Activated naive CD4-positive, alpha-beta T cell treated with anti-CD3 and anti-CD28 coated beads, Interleukin-2, amount 10 ng/mL, durations not matched to agents 7 days and 5 days (primary cell): ENCODE data around the gene RPRD1A.
"Not testable (repeated sequence)": the region's sequence is repeated elsewhere in the genome, so short reads cannot be mapped to it uniquely, and the experiment has no call there.

Experiments
- CTCF ChIA-PET: fragments of 350-600 bp; sonication (Branson Sonifier 250); formaldehyde crosslinking; loops from one replicate; lab custom pipeline; 2021; ENCODE audit warnings: antibody characterized with exemption; lab: Charles Lee
- DNase-seq: peaks from one replicate; pipeline ENCODE4 v3.0.0-alpha.2; 2020
- H3K27ac Mint-ChIP-seq: one replicate; pipeline ENCODE4 v1.8.0; 2021; ENCODE audit warnings: mild to moderate bottlenecking, moderate library complexity, mixed read lengths
- H3K27me3 Mint-ChIP-seq: one replicate; pipeline ENCODE4 v1.8.0; 2021; ENCODE audit warnings: mild to moderate bottlenecking, mixed read lengths
- H3K36me3 Mint-ChIP-seq: one replicate; pipeline ENCODE4 v1.8.0; 2021; ENCODE audit warnings: mixed read lengths
- H3K4me1 Mint-ChIP-seq: one replicate; pipeline ENCODE4 v1.8.0; 2021; ENCODE audit warnings: mixed read lengths
- H3K4me3 Mint-ChIP-seq: one replicate; pipeline ENCODE4 v1.8.0; 2021; ENCODE audit warnings: mild to moderate bottlenecking, moderate library complexity, mixed read lengths
- H3K9me3 Mint-ChIP-seq: one replicate; pipeline ENCODE4 v1.8.0; 2021; ENCODE audit warnings: mixed read lengths

RPRD1A gene

DNA sequence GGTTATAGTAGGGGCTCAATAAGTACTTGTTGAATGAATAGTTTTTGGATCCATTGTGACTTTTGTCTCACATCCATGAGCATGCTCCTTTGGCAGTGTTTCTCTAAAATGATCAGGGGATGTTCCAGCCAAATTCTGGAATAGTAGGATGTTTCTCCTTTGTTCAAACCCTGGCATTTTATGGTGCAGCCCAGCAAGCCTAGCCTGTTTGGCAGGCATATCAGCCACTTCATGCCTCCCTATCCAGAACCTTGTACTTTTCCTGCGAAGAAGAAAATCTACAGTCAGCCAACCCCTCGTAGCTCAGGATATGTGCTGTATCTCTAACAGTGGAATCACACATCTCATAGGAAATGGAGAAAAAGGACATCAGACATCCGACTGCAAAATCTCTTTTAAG lies 27.1 kb upstream of the RPRD1A start:
- H3K27ac Mint-ChIP-seq = no peak overlapping the region
- H3K36me3 Mint-ChIP-seq = no peaks in the 10 kb centered on the region
- CTCF ChIA-PET = interaction anchor here (1.1 to 6.8 kb wide), 3 partner anchors 77 to 337 kb away, joined by 3 to 76 read pairs (median 14); no protein-coding TSS in a partner anchor
- no peaks in the 10 kb centered on the region for H3K9me3 Mint-ChIP-seq
- H3K4me3 Mint-ChIP-seq = no peak overlapping the region
- no peak for DNase-seq
- peaks cover 7% of the 10 kb centered on the region for H3K4me1 Mint-ChIP-seq
- H3K27me3 Mint-ChIP-seq = peaks cover 4% of the 10 kb centered on the region

DNA sequence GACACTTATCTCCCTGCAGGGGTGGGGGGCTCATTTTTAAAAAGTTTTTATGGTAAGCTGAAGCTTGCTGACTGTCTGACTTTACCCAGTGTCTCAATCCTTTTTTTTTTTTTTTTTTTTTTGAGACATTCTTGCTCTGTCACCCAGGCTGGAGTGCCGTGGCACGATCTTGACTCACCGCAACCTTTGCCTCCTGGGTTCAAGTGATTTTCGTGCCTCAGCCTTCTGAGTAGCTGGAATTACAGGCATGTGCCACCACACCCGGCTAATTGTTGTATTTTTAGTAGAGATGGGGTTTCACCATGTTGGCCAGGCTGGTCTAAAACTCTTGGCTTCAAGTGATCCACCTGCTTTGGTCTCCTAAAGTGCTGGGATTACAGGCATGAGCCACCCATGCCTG lies 24.8 kb upstream of the RPRD1A start:
- not testable (repeated sequence) for H3K4me3 Mint-ChIP-seq, H3K27me3 Mint-ChIP-seq, H3K27ac Mint-ChIP-seq, H3K36me3 Mint-ChIP-seq, H3K9me3 Mint-ChIP-seq, H3K4me1 Mint-ChIP-seq, DNase-seq
- CTCF ChIA-PET = interaction anchor here (0.7 to 1.9 kb wide), 2 partner anchors 14 to 73 kb away, joined by 3 to 4 read pairs; no protein-coding TSS in a partner anchor

DNA sequence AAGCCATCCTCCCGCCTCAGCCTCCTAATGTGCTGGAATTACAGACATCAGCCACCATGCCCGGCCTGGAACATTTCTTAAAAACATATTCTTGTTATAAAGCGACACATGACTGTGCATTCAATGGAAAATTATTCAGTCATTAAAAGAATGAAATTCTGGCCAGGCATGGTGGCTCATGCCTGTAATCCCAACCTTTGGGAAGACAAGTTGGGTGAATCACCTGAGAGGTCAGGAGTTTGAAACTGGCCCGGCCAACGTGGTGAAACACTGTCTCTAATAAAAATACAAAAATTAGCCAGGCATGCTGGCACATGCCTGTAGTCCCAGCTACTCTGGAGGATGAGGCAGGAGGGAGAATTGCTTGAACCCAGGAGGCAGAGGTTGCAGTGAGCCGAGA lies 21.6 kb upstream of the RPRD1A start:
- Mint-ChIP-seq H3K4me3 (no peak overlapping the region), H3K36me3 (no peaks in the 10 kb centered on the region), H3K9me3 (no peaks in the 10 kb centered on the region), H3K27ac (no peak overlapping the region), H3K4me1 (peaks cover 10% of the 10 kb centered on the region), H3K27me3 (no peaks in the 10 kb centered on the region)
- no peak for DNase-seq
- CTCF ChIA-PET = no interaction called here

DNA sequence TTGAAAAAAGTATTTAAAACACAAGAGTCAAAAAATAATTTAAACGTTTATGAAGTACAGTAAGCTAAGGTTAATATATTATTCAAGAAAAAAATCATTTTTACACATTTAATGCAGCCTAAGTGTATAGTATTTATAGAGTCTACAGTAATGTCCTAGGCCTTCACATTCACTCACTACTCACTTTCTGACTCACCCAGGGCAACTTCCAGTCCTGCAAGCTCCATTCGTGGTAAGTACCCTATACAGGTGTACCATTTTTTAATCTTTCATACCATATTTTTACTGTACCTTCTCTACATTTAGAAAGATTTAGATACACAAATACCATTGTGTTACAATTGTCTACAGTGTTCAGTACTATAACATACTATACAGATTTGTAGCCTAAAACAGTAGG lies 20.9 kb upstream of the RPRD1A start:
- Mint-ChIP-seq H3K27me3 (no peaks in the 10 kb centered on the region), H3K9me3 (no peaks in the 10 kb centered on the region), H3K36me3 (no peaks in the 10 kb centered on the region), H3K4me1 (peaks cover 15% of the 10 kb centered on the region), H3K4me3 (no peak overlapping the region), H3K27ac (no peak overlapping the region)
- no peak for DNase-seq
- CTCF ChIA-PET = no interaction called here

DNA sequence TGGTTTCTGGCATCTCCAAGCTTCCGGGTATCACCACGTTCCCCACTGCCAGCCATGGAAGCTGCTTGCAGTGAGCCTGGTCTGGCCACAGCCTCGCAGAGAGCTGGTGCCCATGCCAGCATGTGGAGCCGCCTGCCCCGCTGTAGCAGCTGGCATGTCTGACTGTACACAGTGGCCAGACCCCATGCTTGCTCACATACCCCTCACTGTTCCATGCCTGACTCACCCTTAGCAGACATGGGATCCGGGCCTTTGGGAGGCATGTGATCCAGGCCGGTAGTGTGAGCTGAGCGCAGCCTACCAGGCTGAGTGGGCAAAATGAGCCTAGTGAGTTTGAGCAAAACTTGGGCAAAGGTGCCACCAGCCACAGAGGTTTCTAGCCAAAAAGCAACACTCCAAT lies 18.8 kb upstream of the RPRD1A start:
- no peaks in the 10 kb centered on the region for H3K36me3 Mint-ChIP-seq
- no peak for DNase-seq
- no peak overlapping the region for H3K4me3 Mint-ChIP-seq
- H3K27ac Mint-ChIP-seq = no peak overlapping the region
- H3K4me1 Mint-ChIP-seq = peaks cover 16% of the 10 kb centered on the region
- H3K27me3 Mint-ChIP-seq = no peaks in the 10 kb centered on the region
- CTCF ChIA-PET = interaction anchor here (1.5 kb wide), 1 partner anchor 10 kb away, joined by 12 read pairs; no protein-coding TSS in a partner anchor
- H3K9me3 Mint-ChIP-seq = peaks cover 1% of the 10 kb centered on the region

DNA sequence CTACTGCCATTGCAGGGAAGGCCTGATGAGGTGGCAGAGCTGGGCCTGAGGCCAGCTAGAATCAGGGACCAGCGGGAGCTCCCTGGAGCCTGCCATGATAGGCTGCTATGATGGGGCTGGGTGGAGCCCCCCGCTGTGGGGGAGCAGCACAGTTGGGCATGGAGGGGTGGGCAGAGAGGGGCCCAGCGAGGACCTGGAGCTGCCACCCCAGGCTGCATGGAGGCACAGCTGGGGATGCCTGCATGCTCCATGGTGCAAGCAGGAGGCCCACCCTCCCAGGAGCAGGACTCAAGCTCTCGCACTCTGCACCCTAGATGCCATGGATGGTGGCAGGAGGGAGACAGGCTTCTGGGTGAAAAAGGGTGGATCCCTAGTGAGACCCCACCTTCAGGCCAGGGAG lies 17.8 kb upstream of the RPRD1A start:
- no peak overlapping the region for H3K4me3 Mint-ChIP-seq
- DNase-seq = no peak
- no peaks in the 10 kb centered on the region for H3K36me3 Mint-ChIP-seq
- peaks cover 3% of the 10 kb centered on the region for H3K27me3 Mint-ChIP-seq
- CTCF ChIA-PET = interaction anchor here (1.5 kb wide), 1 partner anchor 11 kb away, joined by 12 read pairs; no protein-coding TSS in a partner anchor
- H3K4me1 Mint-ChIP-seq = peaks cover 16% of the 10 kb centered on the region
- peaks cover 5% of the 10 kb centered on the region for H3K9me3 Mint-ChIP-seq
- H3K27ac Mint-ChIP-seq = no peak overlapping the region

DNA sequence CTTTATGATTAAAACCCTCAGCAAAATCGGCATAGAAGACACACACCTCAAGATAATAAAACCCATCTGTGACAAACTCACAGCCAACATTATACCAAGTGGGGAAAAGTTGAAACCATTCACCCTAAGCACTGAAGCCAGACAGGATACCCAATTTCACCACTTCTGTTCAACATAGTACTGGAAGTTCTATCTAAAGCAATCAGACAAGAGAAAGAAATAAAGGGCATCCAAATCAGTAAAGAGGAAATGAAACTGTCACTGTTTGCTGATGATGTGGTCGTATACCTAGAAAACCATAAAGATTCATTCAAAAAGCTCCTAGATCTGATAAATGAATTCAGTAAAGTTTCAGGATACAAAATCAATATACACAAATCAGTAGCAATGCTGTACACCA lies 16.4 kb upstream of the RPRD1A start:
- Mint-ChIP-seq H3K27ac (no peak overlapping the region), H3K36me3 (no peaks in the 10 kb centered on the region), H3K27me3 (peaks cover 14% of the 10 kb centered on the region), H3K4me1 (peaks cover 16% of the 10 kb centered on the region), H3K4me3 (no peak overlapping the region), H3K9me3 (peaks cover 9% of the 10 kb centered on the region)
- no peak for DNase-seq
- CTCF ChIA-PET = no interaction called here

DNA sequence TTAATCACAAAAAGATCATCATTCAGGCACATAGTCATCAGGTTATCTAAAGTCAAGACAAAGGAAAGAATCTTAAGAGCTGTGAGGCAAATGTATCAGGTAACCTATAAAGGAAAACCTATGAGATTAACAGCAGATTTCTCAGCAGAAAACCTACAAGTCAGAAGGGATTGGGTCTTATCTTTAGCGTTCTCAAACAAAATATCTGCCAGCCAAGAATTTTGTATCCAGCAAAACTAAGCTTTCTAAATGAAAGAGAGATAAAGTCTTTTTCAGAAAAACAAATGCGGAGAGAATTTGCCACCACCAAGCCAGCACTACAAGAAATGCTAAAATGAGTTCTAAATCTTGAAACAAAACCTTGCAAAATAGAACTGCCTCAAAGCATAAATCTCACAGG lies 13.8 kb upstream of the RPRD1A start:
- DNase-seq, H3K36me3 Mint-ChIP-seq, CTCF ChIA-PET, H3K27ac Mint-ChIP-seq, H3K4me3 Mint-ChIP-seq: not testable (repeated sequence)
- peaks cover 15% of the 10 kb centered on the region for H3K27me3 Mint-ChIP-seq
- H3K4me1 Mint-ChIP-seq = peaks cover 16% of the 10 kb centered on the region
- peaks cover 12% of the 10 kb centered on the region for H3K9me3 Mint-ChIP-seq

DNA sequence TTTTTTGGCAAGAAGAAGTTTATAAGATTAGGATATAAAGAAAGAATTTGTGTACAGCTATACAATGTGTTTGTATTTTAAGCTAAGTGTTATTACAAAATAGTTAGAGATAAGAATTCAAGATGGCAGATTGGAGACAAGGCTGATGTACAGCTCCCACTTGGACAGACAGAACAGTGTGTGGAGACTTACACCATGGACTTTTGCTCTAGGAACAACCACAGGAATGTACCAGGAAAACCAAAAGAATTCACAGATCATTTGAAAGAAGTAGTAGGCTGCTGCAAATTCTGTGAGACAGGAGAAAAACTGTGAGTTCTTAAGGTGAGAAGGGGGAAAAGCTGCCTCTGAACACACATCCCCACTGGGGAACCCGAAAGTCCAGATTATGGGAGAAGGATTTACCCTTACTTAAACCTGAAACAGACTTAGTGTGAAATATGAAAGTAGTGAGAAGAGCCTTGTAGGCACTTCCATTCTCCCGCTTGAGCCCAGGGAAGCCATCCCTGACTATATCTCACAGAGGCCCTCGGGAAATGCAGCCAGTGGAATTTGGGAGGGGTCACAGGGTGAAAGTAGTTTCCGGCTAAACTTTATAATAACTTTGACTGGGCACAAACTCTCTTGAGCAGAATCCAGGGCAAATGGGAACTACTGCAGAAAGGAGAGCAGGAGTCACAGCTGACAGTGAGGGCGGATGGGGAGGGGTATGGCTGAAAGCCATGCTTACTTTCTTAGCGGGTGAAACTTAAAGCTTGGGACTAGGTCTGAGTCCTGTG lies 11.6 kb upstream of the RPRD1A start:
- no peak overlapping the region for H3K27ac Mint-ChIP-seq
- no peak overlapping the region for H3K4me3 Mint-ChIP-seq
- CTCF ChIA-PET = interaction anchor here (0.6 kb wide), 1 partner anchor 14 kb away, joined by 3 read pairs; no protein-coding TSS in a partner anchor
- peaks cover 12% of the 10 kb centered on the region for H3K9me3 Mint-ChIP-seq
- no peaks in the 10 kb centered on the region for H3K36me3 Mint-ChIP-seq
- H3K4me1 Mint-ChIP-seq = peaks cover 13% of the 10 kb centered on the region
- DNase-seq = no peak
- H3K27me3 Mint-ChIP-seq = peaks cover 29% of the 10 kb centered on the region

DNA sequence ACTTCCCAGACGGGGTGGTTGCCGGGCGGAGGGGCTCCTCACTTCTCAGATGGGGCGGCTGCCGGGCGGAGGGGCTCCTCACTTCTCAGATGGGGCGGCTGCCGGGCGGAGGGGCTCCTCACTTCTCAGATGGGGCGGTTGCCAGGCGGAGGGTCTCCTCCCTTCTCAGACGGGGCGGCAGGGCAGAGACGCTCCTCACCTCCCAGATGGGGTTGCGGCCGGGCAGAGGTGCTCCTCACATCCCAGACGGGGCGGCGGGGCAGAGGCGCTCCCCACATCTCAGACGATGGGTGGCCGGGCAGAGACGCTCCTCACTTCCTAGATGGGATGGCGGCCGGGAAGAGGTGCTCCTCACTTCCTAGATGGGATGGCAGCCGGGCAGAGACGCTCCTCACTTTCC lies 10.4 kb upstream of the RPRD1A start:
- H3K27me3 Mint-ChIP-seq = peaks cover 32% of the 10 kb centered on the region
- CTCF ChIA-PET, H3K36me3 Mint-ChIP-seq, DNase-seq, H3K27ac Mint-ChIP-seq, H3K4me1 Mint-ChIP-seq, H3K4me3 Mint-ChIP-seq: not testable (repeated sequence)
- H3K9me3 Mint-ChIP-seq = peaks cover 12% of the 10 kb centered on the region

DNA sequence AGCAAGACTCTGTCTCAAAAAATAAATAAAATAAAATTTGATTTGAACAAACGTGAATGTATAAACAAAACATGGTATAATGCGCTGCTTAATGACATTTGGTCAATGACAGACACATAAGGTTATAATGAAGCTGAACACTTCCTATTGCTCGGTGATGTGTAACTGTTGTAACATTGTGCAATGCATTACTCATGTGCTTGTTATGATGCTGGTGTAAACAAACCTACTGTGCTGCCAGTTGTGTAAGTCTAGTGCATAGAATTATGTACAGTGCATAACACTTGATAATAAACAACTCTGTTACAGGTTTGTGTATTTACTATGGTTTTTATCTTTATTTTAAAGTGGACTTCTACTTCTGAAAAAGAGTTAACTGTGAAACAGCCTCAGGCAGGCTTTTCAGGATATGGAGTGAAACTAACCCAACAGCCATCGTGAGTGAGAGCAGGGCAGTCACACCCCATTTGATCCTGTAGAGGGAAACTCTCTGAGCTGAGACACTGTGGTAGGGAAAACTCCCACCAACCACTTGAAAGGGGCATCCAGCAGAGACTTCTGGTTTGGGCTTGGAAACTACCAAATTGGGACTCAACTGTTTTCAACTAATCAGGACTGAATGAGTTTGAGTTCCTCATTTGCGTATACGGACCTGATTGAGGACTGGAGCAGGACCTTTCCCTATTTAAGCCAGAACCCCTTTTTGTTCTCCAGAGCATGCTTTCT lies 8.7 kb upstream of the RPRD1A start:
- no peak for DNase-seq
- Mint-ChIP-seq H3K4me1 (no peaks in the 10 kb centered on the region), H3K27ac (no peak overlapping the region), H3K4me3 (no peak overlapping the region), H3K27me3 (peaks cover 32% of the 10 kb centered on the region), H3K9me3 (peaks cover 9% of the 10 kb centered on the region), H3K36me3 (no peaks in the 10 kb centered on the region)
- CTCF ChIA-PET = no interaction called here

DNA sequence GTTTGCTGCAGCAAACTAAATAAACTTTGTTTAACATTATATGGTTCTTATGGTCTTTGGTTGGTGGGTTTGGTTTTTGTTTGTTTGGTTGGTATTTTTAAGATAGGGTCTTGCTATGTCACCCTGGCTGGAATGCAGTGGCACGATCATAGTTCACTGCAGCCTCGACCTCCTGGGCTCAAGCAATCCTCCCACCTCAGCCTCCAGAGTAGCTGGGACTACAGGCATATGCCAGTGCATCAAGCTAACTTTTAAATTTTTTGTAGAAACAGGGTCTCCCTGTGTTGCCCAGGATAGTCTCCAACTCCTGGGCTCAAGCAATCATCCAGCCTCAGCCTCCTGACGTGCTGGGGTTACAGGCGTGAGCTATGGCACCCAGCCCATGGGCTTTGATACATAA lies 7.1 kb upstream of the RPRD1A start:
- Mint-ChIP-seq H3K4me1 (no peaks in the 10 kb centered on the region), H3K27ac (no peak overlapping the region), H3K4me3 (no peak overlapping the region), H3K9me3 (peaks cover 7% of the 10 kb centered on the region), H3K36me3 (no peaks in the 10 kb centered on the region), H3K27me3 (peaks cover 27% of the 10 kb centered on the region)
- DNase-seq = no peak
- CTCF ChIA-PET = no interaction called here

DNA sequence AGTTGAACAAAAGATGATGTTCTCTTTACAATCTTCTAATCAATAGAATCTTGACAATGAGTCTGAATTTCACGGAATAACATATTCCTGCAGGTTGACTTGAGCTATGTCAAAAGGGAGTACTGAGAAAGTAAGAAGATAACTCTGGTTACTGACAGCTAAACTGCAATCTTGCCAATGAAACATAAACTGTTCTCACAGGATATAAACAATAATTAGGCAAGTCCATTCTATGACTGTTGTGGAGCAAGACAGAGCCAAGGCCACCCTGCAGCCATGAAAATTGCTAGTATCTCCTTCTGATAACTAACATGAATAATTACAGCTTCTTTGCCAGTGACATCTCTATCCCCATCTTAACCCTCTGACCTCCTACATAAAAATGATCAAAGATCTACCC lies 6.3 kb upstream of the RPRD1A start:
- H3K4me1 Mint-ChIP-seq = no peaks in the 10 kb centered on the region
- H3K9me3 Mint-ChIP-seq = peaks cover 3% of the 10 kb centered on the region
- DNase-seq = no peak
- CTCF ChIA-PET = no interaction called here
- peaks cover 21% of the 10 kb centered on the region for H3K27me3 Mint-ChIP-seq
- no peak overlapping the region for H3K27ac Mint-ChIP-seq
- no peaks in the 10 kb centered on the region for H3K36me3 Mint-ChIP-seq
- H3K4me3 Mint-ChIP-seq = no peak overlapping the region

DNA sequence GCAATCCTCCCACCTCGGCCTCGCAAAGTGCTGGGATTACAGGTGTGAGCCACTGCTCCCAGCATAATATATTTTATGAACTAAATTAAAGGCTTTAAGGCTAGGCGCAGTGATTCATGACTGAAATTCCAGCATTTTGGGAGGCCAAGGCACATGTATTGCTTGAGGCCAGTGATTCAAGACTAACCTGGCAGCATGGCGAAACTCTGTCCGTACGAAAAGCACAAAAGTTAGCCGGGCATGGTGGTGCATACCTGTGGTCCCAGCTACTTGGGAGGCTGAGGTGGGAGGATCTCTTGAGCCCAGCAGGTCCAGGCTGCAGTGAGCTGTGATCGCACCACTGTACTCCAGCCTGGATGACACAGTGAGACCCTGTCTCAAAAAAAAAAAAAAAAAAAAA lies 5.0 kb upstream of the RPRD1A start:
- H3K4me3 Mint-ChIP-seq, H3K4me1 Mint-ChIP-seq, H3K9me3 Mint-ChIP-seq, H3K36me3 Mint-ChIP-seq, DNase-seq, CTCF ChIA-PET, H3K27ac Mint-ChIP-seq: not testable (repeated sequence)
- peaks cover 23% of the 10 kb centered on the region for H3K27me3 Mint-ChIP-seq

DNA sequence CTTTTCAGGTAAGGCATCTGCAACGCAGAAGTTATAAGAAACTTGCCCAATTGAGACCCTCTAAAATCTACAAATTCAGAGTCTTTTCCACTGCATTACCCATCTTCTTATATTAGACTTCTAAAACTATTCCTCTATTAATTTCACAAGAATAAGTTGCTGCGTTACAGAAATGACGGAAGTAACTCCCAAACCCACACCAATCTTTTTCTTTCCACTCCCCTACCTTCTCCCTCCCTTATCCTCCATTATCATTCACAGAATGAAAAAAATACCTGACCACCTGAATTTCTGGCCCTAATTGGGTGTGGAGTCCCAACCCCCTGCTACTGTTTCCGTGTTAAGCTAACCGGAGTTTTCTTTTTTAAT lies 689 bp downstream of the RPRD1A start:
- H3K36me3 Mint-ChIP-seq = peaks cover 12% of the 10 kb centered on the region
- H3K4me3 Mint-ChIP-seq = peak overlapping the region; percentile 94
- peak overlapping the region; percentile 94 for H3K27ac Mint-ChIP-seq
- H3K9me3 Mint-ChIP-seq = no peaks in the 10 kb centered on the region
- no peak for DNase-seq
- CTCF ChIA-PET = interaction anchor here (1.1 to 1.3 kb wide), 2 partner anchors 29 to 49 kb away, joined by 3 to 6 read pairs; no protein-coding TSS in a partner anchor
- peaks cover 29% of the 10 kb centered on the region for H3K4me1 Mint-ChIP-seq
- peaks cover 9% of the 10 kb centered on the region for H3K27me3 Mint-ChIP-seq
